Measurements from ENCODE around the gene CBLC. TPM values are rescaled to one million over a fixed set of nuclear protein-coding genes. Genes with fewer than 3 reads are reported as not detected.

Gene CBLC
- total RNA-seq, 1 donor from 2014 or later = 42.2 TPM

DNA sequence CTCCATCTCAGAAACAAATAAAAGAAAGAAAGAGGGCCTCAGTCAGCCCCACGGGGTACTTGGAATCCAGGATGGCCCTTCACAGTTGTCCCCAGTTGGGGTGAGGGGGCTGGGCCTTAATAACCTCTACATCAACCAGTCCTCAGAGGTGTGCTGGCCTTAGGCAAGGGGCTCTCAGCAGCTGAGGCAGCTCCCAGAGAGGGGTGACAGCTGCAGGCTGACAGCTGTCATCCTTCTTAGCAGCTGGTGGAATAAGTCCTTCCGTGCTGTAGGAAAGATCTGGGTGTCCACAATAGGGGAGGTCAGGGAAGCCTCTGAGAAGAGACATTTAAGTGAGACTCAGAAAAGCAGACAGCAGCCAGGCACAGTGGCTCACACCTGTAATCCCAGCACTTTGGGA, 38.6 kb downstream of the CBLC start:
- DNase-seq (ENCODE audit: extremely low spot score in 2 of 2) = no peak
- Histone ChIP-seq H3K4me1 (peaks cover 11% of the 10 kb centered on the region), H3K36me3 (peaks cover 0 to 16% of the 10 kb centered on the region in 2 donors), H3K27me3 (no peaks in the 10 kb centered on the region), H3K27ac (no peak overlapping the region), H3K4me3 (no peak overlapping the region), H3K9me3 (no peaks in the 10 kb centered on the region)
- intact Hi-C loops (cut with DNase I) = no loop called here
- TF ChIP-seq POLR2A (IDR thresholded peaks at IDR 0.05) (no peak), POLR2AphosphoS5 (IDR thresholded peaks at IDR 0.05; ENCODE audit: insufficient read depth in 1 of 2, low read depth in 1 of 2) (no peak)
- TF ChIP-seq, protein P1, sequence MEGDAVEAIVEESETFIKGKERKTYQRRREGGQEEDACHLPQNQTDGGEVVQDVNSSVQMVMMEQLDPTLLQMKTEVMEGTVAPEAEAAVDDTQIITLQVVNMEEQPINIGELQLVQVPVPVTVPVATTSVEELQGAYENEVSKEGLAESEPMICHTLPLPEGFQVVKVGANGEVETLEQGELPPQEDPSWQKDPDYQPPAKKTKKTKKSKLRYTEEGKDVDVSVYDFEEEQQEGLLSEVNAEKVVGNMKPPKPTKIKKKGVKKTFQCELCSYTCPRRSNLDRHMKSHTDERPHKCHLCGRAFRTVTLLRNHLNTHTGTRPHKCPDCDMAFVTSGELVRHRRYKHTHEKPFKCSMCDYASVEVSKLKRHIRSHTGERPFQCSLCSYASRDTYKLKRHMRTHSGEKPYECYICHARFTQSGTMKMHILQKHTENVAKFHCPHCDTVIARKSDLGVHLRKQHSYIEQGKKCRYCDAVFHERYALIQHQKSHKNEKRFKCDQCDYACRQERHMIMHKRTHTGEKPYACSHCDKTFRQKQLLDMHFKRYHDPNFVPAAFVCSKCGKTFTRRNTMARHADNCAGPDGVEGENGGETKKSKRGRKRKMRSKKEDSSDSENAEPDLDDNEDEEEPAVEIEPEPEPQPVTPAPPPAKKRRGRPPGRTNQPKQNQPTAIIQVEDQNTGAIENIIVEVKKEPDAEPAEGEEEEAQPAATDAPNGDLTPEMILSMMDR (IDR thresholded peaks at IDR 0.05) = no peak

DNA sequence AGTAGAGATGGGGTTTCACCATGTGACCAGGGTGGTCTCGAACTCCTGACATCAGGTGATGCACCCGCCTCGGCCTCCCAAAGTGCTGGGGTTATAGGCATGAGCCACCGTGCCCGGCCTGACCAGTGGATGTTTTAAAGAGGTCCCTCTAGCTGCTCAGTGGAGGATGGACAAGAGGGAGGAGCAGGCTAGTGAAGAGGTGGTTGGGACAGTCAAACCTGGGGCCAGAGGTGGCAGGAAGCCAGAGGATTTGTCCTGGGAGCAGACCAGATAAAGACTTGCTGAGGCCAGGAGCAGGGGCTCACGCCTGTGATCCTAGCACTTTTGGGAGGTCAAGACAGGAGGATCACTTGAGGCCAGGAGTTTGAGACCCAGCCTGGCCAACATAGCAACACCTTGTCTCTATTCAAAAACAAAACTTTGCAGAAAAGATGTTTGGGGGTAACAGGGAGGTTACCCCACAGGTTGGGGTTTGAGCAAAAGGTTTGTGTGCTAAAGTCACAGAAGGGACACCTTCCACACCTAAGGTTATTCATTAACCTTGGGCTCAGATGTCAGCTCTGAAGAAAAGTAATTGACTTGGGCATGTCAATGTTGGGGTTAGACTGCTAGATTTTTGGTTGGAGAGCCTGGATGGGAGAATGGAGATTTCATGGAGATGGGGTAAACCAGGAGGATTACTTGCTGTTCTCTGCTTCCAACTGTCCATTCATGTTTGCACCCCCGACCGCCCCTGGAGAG, 40.2 kb downstream of the CBLC start:
- Histone ChIP-seq H3K9me3 (no peaks in the 10 kb centered on the region), H3K27me3 (no peaks in the 10 kb centered on the region), H3K4me3 (no peak overlapping the region), H3K27ac (no peak overlapping the region), H3K4me1 (peaks cover 8% of the 10 kb centered on the region), H3K36me3 (peaks cover 0 to 11% of the 10 kb centered on the region in 2 donors)
- TF ChIP-seq, protein P1 (IDR thresholded peaks at IDR 0.05) = no peak
- no peak for TF ChIP-seq POLR2AphosphoS5 (IDR thresholded peaks at IDR 0.05; ENCODE audit: insufficient read depth in 1 of 2, low read depth in 1 of 2)
- no peak for TF ChIP-seq POLR2A (IDR thresholded peaks at IDR 0.05)
- intact Hi-C loops (cut with DNase I) = no loop called here
- DNase-seq (ENCODE audit: extremely low spot score in 2 of 2) = no peak

DNA sequence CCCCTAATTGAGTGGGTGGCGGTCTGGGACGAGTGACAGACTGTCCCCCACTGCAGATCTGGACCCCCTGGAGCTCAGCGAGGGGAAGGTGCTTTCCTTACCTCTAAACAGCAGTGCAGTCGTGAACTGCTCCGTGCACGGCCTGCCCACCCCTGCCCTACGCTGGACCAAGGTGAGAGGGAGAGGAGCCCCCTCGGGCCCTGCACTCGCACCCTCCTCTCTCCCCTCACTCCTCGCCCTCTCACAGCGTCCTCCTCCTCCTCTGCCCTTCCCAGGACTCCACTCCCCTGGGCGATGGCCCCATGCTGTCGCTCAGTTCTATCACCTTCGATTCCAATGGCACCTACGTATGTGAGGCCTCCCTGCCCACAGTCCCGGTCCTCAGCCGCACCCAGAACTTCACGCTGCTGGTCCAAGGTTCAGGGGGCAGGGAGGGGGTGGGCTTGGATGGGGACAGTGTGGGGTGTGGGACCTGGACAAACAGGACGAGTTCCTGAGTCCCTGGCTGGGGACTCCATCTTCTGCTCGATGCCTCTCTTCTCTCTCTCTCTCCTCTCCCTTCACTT, 40.9 kb downstream of the CBLC start:
- Histone ChIP-seq H3K9me3 (no peaks in the 10 kb centered on the region), H3K27ac (no peak overlapping the region), H3K4me3 (no peak overlapping the region), H3K4me1 (peaks cover 8% of the 10 kb centered on the region), H3K36me3 (peaks cover 0 to 6% of the 10 kb centered on the region in 2 donors), H3K27me3 (no peaks in the 10 kb centered on the region)
- DNase-seq (ENCODE audit: extremely low spot score in 2 of 2) = no peak
- TF ChIP-seq, protein P1 (IDR thresholded peaks at IDR 0.05) = no peak
- no peak for TF ChIP-seq POLR2AphosphoS5 (IDR thresholded peaks at IDR 0.05; ENCODE audit: insufficient read depth in 1 of 2, low read depth in 1 of 2)
- TF ChIP-seq POLR2A (IDR thresholded peaks at IDR 0.05) = no peak
- intact Hi-C loops (cut with DNase I) = no loop called here

DNA sequence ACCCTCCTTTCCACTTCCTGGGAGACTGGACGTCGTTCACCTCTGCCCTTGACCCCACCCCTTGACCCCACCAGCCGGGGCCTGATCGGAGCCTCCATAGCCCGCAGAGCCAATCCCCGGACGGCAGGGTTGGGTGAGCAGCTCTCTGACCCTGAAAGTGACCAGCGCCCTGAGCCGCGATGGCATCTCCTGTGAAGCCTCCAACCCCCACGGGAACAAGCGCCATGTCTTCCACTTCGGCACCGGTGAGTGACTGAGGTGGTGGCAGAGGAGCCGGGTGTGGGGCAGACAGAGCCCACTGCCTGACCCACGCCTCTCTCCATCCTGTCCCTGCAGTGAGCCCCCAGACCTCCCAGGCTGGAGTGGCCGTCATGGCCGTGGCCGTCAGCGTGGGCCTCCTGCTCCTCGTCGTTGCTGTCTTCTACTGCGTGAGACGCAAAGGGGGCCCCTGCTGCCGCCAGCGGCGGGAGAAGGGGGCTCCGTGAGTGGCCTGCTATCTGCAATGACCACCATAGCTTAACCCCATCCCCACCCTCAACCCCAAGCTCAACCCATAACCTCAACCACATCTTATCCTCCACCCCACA, 41.6 kb downstream of the CBLC start:
- no peaks in the 10 kb centered on the region for H3K27me3 ChIP-seq
- H3K4me3 ChIP-seq = no peak overlapping the region
- intact Hi-C loops (cut with DNase I) = no loop called here
- no peak overlapping the region for H3K27ac ChIP-seq
- H3K9me3 ChIP-seq = no peaks in the 10 kb centered on the region
- no peak for DNase-seq (ENCODE audit: extremely low spot score in 2 of 2)
- no peaks in the 10 kb centered on the region for H3K36me3 ChIP-seq
- TF ChIP-seq, protein P1 (IDR thresholded peaks at IDR 0.05) = no peak
- no peak for TF ChIP-seq POLR2AphosphoS5 (IDR thresholded peaks at IDR 0.05; ENCODE audit: insufficient read depth in 1 of 2, low read depth in 1 of 2)
- TF ChIP-seq POLR2A (IDR thresholded peaks at IDR 0.05) = no peak
- peaks cover 8% of the 10 kb centered on the region for H3K4me1 ChIP-seq
